Measurements from ENCODE around the gene TIPRL. TPM values are rescaled to one million over a fixed set of nuclear protein-coding genes. Genes with fewer than 3 reads are reported as not detected.

Gene TIPRL
- total and polyA plus RNA-seq, 2 of the 8 experiments (the other 6 are each of a cell fraction or from before 2014, with no cell fraction given) = 8.1 to 27.4 TPM

- TF ChIP-seq, protein P1, sequence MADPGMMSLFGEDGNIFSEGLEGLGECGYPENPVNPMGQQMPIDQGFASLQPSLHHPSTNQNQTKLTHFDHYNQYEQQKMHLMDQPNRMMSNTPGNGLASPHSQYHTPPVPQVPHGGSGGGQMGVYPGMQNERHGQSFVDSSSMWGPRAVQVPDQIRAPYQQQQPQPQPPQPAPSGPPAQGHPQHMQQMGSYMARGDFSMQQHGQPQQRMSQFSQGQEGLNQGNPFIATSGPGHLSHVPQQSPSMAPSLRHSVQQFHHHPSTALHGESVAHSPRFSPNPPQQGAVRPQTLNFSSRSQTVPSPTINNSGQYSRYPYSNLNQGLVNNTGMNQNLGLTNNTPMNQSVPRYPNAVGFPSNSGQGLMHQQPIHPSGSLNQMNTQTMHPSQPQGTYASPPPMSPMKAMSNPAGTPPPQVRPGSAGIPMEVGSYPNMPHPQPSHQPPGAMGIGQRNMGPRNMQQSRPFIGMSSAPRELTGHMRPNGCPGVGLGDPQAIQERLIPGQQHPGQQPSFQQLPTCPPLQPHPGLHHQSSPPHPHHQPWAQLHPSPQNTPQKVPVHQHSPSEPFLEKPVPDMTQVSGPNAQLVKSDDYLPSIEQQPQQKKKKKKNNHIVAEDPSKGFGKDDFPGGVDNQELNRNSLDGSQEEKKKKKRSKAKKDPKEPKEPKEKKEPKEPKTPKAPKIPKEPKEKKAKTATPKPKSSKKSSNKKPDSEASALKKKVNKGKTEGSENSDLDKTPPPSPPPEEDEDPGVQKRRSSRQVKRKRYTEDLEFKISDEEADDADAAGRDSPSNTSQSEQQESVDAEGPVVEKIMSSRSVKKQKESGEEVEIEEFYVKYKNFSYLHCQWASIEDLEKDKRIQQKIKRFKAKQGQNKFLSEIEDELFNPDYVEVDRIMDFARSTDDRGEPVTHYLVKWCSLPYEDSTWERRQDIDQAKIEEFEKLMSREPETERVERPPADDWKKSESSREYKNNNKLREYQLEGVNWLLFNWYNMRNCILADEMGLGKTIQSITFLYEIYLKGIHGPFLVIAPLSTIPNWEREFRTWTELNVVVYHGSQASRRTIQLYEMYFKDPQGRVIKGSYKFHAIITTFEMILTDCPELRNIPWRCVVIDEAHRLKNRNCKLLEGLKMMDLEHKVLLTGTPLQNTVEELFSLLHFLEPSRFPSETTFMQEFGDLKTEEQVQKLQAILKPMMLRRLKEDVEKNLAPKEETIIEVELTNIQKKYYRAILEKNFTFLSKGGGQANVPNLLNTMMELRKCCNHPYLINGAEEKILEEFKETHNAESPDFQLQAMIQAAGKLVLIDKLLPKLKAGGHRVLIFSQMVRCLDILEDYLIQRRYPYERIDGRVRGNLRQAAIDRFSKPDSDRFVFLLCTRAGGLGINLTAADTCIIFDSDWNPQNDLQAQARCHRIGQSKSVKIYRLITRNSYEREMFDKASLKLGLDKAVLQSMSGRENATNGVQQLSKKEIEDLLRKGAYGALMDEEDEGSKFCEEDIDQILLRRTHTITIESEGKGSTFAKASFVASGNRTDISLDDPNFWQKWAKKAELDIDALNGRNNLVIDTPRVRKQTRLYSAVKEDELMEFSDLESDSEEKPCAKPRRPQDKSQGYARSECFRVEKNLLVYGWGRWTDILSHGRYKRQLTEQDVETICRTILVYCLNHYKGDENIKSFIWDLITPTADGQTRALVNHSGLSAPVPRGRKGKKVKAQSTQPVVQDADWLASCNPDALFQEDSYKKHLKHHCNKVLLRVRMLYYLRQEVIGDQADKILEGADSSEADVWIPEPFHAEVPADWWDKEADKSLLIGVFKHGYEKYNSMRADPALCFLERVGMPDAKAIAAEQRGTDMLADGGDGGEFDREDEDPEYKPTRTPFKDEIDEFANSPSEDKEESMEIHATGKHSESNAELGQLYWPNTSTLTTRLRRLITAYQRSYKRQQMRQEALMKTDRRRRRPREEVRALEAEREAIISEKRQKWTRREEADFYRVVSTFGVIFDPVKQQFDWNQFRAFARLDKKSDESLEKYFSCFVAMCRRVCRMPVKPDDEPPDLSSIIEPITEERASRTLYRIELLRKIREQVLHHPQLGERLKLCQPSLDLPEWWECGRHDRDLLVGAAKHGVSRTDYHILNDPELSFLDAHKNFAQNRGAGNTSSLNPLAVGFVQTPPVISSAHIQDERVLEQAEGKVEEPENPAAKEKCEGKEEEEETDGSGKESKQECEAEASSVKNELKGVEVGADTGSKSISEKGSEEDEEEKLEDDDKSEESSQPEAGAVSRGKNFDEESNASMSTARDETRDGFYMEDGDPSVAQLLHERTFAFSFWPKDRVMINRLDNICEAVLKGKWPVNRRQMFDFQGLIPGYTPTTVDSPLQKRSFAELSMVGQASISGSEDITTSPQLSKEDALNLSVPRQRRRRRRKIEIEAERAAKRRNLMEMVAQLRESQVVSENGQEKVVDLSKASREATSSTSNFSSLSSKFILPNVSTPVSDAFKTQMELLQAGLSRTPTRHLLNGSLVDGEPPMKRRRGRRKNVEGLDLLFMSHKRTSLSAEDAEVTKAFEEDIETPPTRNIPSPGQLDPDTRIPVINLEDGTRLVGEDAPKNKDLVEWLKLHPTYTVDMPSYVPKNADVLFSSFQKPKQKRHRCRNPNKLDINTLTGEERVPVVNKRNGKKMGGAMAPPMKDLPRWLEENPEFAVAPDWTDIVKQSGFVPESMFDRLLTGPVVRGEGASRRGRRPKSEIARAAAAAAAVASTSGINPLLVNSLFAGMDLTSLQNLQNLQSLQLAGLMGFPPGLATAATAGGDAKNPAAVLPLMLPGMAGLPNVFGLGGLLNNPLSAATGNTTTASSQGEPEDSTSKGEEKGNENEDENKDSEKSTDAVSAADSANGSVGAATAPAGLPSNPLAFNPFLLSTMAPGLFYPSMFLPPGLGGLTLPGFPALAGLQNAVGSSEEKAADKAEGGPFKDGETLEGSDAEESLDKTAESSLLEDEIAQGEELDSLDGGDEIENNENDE (IDR thresholded peaks at IDR 0.05; ENCODE audit: insufficient replicate concordance, low read length) = no peak
These were observed 15.1 kb upstream of the TIPRL start (continued) for GRCh38 chr1:168163670-168164069.
